CD4-positive, alpha-beta T cell treated with Interleukin-10 for 1 hour (primary cell): Measurements from ENCODE around the gene TBC1D1.

Experiments
- DNase-seq: peaks from one replicate; pipeline ENCODE4 v3.0.0-alpha.2; 2020

The TBC1D1 gene

DNA sequence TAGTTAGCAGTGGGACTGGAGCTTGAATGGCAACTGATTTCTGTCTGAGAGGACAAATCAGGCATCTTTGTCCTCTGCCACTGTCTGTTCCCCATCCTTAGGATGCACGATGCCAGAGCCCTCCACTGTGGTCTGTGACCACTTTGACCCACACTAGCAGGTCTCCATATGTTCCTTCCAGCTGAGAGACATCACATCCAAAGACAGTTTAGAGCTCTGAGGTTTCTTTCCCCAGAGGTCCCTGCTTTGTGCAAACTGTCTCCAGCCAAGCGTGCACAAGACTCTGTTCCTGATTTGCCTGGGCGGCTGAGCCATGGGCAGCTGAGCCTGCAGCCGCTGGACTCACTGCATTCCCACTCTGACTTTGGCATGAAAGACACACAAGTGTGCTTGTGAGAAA, 167.3 kb downstream of the TBC1D1 start:
- DNase-seq = no peak

DNA sequence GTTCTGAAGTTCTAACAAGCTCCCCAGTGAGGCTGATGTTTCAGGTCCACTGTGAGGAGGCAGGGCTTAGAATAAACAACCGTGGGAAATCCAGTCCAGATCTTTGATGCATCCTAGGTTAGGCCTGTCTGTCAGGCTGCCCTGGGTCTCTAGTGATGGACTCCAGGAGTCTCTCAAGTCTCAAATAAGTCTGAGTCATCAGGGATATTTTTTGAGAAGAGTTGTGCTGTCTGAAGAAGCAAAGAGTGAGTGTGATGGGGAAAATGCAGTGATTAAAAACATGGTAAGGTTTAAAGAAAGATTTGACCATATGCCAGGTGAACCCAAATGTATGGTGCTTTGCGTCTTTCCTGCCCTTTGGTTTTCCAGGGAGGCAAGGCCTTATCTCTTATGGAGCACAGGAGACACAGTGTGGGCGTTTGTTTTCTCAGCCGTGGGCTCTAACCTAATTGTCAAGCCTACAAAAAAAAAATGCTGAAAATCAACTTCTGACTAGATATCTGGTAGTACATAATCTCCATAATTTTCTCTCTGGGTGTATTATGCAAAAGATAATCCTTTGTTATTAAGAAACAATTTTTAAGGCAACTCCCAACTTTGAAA, 170.0 kb downstream of the TBC1D1 start:
- DNase-seq = no peak

DNA sequence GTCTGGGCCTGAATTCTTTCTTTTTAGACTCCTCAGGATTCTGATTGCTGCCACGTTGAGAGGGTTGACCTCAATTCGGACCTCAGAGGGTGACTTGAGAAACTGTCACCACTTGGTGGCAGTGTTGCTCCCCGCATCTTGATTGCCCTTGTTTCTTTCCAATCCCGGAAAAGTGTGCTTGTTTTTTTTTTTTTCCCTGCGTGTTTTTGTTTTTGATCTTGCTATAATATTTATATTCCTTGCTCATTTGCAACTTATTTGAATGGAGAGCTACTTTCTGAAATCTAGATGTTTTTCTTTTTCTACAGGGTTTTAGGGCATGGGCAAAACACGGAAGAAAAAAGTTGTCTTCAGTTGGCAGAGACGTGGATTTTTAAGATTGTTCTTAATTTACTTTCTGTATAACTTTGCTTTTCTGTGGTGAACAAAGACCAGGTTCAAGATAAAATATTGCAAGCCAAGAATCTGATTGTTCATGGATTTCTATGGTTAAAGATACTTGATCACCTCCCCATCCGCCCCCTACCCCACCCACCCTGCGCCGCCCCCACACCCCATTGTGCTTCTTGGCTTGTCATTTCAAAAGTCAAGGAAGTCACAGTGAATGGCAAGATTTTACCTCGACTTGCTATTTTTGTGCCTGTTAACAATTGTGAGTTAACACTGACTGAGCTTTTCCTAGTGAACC, 171.3 kb downstream of the TBC1D1 start:
- DNase-seq = peak; percentile 70

DNA sequence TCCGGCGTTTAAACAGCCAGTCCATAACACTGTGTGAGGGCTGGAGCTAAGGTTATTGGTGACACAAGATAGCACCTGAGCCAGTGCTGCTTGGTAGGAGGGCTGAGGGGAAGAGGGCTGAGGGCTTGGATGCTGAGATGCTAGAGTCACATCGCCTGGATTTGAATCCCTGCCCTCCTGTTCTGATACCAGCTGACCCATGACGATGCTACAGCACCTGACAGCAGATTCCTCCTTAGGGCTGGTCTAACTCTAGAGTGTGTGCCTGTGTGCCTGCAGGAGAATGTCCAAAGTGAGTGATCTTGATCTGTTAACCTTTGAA, 171.9 kb downstream of the TBC1D1 start:
- DNase-seq = no peak

DNA sequence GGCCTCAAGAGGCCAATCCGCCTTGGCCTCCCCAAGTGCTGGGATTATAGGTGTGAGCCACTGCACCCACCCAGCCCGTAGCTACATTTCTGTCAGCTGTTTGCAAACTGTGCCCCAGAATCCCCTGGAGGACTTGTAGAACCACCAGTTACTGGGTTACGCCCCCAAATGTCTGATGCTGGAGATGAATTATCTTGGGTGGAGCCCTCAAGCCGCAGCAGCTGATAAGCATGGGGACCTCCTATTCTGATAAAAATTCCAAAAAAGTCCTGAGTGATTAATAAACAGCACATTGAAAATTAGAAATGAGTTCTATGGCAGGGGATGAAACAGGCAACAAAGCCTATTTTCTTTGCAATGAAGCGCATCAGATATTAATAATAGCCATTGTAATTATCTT, 174.3 kb downstream of the TBC1D1 start:
- no peak for DNase-seq

DNA sequence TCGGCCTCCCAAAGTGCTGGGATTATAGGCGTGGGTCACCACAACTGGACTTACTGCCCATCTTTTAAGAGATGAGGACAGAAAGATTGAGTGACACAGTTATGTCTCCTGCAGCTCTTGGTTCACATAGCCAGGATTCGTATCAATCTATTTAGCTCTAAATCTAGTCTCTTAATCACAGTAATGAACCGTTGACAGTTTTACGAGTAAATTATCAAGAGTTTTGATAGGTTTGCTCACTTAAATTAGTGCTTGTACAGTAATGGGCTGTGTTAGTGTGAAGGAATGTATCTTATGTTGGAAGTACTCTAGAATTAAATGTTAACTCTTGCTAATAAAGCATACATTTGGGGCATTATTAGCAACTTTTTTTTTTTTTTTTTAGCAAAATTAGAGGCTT, 175.0 kb downstream of the TBC1D1 start:
- no peak for DNase-seq

DNA sequence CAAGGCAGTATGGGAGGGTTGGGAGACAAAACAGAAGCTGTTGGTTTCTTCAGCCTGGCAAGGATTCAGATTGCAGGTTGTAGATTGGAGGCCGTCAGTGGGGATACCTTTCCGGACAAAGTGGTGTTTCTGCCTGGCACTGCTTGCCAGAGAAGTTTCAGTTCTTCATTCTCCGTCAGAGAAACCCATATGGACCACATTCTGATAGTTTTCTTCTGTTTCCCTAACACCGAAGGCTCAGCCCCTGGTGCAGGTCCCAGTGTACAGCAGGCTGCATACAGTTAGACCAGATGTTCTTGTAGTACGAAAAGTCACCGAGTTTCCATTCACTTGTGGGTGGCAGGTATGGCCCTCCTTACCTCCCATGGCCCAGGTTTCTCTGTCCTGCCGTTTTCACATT, 176.6 kb downstream of the TBC1D1 start:
- no peak for DNase-seq

DNA sequence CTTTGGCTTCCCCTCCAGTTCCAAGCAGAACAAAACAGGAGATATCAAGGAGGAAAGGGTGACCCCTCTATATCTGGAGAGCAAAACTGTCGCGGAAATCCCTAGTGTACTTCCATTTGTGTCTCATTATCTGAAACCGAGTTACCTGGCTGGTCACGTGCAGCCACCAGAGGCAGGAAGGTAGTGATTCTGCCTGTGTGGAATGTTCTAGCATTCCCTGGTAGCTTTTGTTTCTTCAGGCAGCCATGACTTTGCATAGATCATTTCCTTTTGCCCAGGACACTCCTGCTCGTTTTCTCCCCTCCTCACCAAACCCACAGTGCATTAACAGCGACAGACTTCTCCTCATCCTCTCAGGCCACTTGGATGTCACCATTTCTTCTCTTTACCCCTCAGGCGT, 177.2 kb downstream of the TBC1D1 start:
- DNase-seq = no peak

DNA sequence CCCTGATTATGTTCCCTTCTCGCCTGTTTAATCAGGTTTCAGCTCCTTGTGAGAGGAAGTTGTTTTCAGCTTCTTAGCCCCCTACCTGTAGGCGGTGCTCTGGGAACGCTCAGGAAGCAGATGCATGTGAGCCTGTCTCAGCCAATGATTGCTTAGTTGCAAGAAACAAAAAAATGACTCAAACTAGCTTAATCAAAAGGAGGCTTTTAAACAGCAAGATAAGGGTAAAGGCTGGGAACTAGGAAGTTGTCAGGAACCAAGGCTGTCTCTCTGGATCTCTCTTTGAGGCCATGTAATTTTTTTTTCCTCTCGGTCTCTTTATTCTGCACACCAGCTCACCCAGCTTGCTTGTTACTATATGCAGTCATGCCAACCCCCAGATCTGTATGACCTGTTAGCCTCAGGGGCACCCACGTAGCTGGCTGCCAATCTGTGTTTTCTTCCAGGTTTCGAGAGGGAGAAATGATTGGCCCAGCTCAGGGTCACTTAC, 178.4 kb downstream of the TBC1D1 start:
- peak; percentile 41 for DNase-seq

DNA sequence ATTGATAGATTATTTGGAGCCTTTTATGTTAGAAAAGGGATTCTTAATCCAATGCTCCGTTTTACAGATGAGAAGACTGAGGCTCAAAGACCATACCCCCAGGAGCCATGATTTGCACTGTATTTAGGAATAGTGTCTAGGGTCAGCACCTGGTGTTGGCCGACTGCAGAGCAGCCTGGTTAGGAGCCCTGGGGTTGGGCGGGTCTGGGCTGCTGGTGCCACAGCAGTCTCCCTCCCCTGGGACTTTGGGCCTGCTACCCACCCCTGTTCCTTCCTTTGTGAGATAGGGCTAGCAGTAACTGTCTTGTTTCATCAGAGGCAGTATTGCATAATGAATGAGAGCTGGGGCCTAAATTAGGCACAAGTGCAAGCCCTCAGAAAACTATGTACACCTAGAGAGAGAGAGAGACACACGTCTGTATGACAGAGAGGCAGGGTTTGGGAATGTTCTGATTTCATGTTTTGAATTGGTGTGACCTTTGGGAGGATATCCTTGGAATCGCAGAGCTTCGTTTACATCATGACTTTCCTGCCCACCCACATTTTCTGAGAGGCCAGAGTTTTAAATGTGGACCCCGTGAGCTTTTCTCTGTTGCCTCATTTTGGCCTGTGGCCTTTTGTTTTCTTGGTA, 181.0 kb downstream of the TBC1D1 start:
- no peak for DNase-seq

DNA sequence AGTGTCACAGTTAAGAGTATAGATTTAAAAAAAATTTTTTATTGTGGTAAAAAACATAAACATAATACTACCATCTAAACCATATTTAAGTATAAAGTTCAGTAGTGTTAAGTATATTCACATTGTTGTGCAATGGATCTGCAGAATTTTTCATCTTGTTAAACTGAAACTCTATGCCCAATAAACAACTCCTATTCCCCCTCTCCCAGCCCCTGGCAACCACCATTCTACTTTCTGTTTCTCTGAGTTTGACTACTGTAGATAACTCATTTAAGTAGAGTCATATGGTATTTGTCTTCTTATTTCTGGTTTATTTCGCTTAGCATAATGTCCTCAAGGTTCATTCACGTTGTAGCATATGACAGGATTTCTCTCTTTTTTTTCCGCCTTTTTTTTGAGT, 181.7 kb downstream of the TBC1D1 start:
- DNase-seq = no peak

DNA sequence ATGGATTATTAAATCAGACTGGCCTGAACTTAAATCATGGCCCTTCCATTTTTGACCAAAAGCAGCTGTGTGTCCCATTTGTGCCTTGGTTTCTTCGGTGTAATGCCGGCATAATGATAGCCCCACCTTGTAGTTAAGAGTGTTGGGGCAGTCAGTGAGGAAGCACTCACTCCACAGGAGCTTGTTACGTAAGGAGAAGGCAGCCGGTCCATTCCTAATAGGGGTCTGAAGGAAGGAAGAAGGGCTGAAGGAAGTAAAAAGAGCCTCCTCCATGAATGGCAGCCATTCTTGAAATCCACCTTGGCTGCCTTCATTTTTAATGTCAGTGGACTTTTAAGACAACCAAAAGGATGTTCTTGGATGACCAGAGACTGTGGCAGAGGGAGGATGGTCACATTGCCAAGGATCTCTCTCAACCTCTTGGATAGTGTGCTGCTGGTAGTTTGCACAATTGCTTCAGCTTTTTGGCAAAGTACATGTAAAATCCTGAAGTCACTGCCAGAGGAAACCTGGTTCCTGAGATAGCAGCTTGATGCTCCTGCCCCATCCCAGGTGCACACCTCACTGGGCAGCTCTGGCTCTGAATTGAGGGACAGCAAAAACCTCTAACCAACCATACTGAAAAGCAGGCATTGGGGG, 182.8 kb downstream of the TBC1D1 start:
- DNase-seq = no peak

DNA sequence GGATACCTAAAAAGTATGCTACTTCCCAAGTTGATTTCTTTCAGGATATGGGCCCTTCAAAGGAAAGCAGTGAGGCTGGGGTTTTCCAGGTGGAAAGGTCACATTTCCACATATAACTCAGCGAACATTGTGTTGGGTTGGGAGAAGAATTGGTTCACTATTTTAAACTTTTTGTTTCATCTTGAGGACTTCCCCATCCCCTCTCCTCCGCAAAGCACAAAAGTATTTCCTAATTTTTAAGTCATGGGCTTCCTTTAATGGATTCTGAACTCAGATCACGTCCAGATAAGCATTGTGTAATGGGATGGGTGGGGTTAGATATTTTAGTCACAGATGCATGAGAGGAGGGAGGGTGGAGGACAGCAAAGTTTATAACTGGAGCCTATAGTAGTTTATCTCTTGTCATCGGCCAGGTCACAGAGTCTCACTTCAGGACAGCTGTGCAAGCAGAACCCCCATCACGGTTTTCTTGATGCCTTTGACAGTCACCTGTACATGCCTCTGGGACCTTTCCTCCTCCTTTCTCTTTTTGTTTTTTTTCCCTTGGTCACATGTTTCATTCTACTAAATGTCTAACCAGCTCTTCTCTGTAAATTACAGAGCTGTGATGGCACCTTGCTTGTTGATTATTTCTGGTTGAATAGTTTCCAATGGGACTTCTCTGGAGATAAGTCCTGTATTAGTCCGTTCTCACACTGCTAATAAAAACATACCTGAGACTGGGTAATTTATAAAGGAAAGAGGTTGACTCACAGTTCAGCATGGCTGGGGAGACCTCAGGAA, 184.7 kb downstream of the TBC1D1 start:
- DNase-seq = peak; percentile 21

DNA sequence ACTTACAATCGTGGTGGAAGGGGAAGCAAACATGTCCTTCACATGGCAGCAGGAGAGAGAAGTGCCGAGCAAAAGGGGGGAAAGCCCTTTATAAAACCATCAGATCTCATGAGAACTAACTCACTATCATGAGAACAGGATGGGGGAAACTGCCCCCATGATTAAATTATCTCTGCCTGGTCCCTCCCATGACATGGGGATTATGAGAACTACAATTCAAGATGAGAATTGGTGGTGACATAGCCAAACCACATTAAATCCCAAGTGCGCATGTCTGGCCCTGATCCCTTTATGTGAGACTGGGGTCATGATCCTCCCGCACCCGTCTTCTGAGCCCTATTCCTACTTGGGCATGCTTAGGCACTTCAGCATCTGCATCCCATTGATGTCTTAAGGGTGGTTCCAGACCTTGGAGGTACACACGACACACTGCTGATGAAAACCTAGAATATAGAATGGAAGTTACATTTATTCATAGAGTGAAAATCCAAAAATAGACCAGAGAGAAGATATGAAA, 185.3 kb downstream of the TBC1D1 start:
- no peak for DNase-seq

DNA sequence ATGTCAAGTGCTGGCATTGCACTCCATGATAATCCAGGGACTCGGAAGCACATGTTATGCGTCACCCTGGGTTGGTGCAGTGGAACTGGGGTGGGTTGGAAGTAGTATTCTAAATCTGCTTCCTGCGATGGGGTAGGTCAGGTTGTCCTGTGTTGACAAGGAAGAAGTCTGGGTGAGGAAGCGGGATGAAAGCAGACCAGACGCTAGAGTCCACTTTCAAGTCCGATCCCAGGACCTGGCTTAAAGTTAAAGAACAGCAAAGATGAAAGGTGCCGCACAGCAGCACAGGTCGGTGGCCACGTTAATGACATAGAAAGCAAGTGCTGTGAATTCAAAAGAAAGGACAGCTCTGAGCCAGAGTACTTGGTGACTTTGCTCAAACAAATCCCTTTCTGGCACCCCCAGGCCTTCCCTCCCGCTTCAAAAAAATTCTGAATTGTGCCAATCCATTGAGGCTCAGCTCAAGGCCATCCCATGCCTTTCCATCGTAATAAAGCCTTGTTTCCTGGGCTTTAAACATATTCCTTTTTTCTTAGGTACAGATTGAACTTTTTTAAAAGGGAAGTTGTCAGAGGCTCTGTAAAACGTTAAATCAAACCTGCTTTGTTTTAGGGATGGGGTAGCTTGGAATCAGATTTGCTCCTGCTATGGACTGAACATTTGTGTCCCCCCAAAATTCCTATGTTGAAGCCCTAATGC, 187.1 kb downstream of the TBC1D1 start:
- DNase-seq = no peak

DNA sequence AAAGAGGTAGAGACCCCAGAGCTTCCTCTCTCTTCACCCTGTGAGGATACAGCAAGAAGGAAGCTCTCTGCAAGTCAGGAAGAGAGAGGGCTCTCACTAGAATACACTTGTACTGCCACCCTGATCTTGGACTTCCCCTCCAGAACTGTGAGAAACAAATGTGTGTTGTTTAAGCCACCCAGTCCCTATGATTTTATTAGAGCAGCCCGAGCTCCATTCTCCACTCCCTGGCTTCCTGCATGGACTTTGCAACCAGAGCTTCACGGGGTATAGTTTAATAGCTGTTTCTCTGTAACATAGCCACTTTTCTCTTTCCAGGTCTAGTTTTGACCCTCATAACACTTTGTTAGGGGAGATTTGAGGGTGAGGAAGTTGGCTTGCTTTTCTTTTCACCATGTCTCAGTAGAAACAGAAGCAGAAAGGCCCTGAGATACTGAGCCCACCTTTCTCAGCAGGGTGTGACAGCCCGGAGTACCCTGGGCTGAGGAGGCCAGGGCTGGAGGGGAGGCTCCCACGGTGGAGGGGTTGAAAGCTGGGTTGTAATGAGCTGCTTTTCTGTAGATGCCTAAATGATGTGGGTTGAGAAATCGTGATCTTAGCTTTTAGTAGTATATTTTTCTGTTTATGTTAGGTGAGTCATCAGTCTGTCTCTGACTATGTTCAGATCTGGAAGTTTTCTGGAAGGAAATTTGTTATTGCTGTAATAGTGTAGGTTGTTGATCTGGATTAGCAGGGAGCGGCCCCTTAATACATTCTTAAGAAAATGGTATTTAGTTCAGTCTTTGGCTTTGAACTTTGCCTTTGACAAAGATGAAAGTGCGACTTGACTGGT, 187.9 kb downstream of the TBC1D1 start:
- no peak for DNase-seq

DNA sequence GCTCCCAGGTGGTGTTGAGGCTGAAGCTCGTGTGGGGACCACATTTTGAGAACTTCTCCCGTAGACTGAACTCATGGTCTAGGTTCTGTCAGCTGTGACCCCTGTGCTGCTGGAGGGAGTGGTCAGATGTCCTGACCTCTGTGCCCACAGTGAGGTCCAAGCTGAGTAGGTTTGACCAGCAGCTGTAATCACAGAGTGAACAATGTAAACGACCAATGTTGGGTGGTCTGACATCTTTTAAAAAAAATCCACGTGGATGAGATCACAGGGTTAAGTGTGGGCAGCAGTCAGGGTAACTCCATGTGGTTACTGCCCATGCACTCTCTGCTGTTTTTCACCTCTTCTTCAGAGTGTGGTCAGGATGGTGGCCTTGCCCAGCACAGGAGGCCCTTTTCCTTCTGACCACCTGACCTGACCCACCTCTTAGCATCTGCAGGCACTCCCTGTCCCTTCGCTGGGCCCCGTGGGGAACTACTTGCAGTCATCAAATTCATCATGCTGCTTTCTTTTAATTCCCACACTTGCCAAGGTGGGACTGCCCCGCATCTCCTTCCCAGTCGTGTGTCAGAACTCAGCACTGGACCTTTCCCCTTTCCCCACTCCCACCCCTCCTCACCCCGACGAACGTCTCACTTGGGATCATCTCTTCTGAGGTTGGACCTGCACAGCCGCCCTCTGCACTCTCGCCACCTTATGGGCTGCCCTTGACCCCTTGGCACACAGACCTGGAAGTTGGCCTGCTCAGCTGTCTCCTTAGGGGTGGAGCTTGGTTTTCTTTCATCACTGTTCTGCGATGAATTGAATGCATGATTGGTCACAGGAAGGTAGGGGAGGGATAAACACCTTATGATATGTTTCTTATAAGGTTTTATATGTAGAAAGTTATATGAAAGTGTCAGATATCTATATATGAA, 189.4 kb downstream of the TBC1D1 start:
- DNase-seq = no peak

DNA sequence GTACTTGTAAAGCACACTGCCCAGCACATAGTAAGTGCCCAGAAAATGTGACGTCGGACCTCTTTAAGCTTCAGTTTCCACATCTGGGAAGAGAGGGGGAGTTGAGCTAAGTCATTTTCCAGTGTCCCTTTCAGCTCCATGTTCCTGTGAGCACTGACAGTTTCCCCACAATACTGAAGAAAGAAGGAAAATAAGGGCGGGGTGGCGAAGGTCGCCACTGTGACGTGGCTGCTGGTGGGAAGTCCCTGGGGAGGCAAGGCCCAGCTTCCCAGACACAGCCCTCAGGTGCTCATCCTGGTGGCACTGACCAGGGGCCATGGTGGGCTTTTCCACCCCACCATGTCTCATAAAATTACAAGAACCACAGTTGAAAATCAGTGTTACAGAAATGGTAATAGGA, 191.1 kb downstream of the TBC1D1 start:
- DNase-seq = no peak

DNA sequence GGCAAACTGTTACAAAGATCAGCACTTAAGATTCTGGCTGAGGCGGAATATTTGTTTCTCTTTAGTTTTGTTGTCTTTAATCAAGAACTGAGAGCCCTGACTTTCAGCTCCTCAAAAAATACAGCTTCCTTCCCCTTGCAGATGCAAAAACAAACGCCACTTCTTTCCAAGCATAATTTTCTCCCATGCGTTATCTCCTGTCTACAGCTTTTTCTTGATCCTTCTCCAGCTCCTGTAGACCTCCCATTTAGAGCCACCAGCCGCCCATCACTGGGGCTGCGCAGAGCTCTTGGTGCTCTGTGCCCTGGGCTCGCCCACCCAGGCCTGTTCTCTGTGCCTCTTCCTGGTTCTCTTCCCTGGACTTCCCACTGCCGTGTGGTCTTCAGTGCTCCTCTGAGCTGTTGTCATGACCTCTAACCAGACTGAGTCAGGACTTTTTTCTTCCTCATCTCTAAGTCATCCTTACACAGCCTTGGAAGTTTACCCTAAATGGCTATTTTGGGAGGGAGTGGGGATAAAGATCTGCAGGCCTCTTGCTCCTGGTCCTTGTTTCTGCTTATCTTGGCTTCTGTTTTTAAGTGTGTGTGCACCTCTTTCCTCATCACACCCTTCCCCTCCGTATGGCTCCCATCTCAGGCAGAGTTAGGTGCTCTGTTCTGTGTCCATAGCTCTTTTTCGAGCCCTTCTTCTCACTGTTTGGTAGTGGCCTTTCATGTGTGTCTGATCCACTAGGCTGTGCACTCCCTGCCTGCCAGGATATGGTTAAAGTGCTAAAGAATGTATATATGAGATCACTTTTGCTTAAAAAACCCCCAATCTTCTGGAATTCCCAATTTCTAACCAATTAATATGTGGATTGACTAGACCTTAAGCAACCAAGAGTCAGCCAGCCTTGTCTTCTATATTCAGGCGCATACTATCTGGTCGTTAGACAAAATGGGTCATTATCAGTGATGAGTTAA, 191.8 kb downstream of the TBC1D1 start:
- DNase-seq = no peak
